ENCODE measurements around the gene SMCP.

SMCP gene

GRCh38 chr1:152886758-152887409, 8.8 kb downstream of the SMCP start:
- no peak for DNase-seq

GRCh38 chr1:152888126-152888525, 10.0 kb downstream of the SMCP start:
- DNase-seq = no peak

- DNase-seq = no peak
Measured at GRCh38 chr1:152899027-152899426, 20.9 kb downstream of the SMCP start.

GRCh38 chr1:152899883-152900282, 21.8 kb downstream of the SMCP start:
- DNase-seq = no peak

- no peak for DNase-seq
Measured at GRCh38 chr1:152901631-152902030, 23.5 kb downstream of the SMCP start.

- DNase-seq = no peak
Measured at GRCh38 chr1:152902636-152903035, 24.5 kb downstream of the SMCP start.

GRCh38 chr1:152904688-152905440, 26.7 kb downstream of the SMCP start:
- no peak for DNase-seq

GRCh38 chr1:152906023-152906565, 28.0 kb downstream of the SMCP start:
- DNase-seq = no peak

GRCh38 chr1:152907686-152908601, 29.8 kb downstream of the SMCP start, which contains the start of gene IVL:
Gene IVL, plus strand, starts transcription at chr1:152908546. Its CDS starts 1,252 bp downstream, at chr1:152909798.
- DNase-seq = no peak

- DNase-seq = no peak
Measured at GRCh38 chr1:152909206-152909605, 31.1 kb downstream of the SMCP start.

- DNase-seq = no peak
Measured at GRCh38 chr1:152912471-152912870, 34.3 kb downstream of the SMCP start.

GRCh38 chr1:152912900-152913299, 34.8 kb downstream of the SMCP start:
- no peak for DNase-seq

- DNase-seq = no peak
Measured at GRCh38 chr1:152917794-152918193, 39.7 kb downstream of the SMCP start.

- no peak for DNase-seq
Measured at GRCh38 chr1:152919071-152919470, 40.9 kb downstream of the SMCP start.

- DNase-seq = no peak
Measured at GRCh38 chr1:152924191-152924590, 46.1 kb downstream of the SMCP start.

GRCh38 chr1:152926091-152926490, 48.0 kb downstream of the SMCP start:
- DNase-seq = no peak

- DNase-seq = no peak
Measured at GRCh38 chr1:152928671-152929070, 50.5 kb downstream of the SMCP start.

GRCh38 chr1:152932170-152932811, 54.2 kb downstream of the SMCP start:
- no peak for DNase-seq

GRCh38 chr1:152933196-152933595, 55.1 kb downstream of the SMCP start:
- DNase-seq = no peak

Measured in stimulated activated CD4-positive, alpha-beta T cell treated with anti-CD3 and anti-CD28 coated beads, Interleukin-4, amount 100 ng/mL, for 4 hours (primary cell).